GM19467 (cell line): ENCODE measurements around the gene RNF8.

Source experiments
- ATAC-seq: cut with Tn5 transposase; IDR thresholded peaks from one replicate; pipeline ENCODE4 v1.9.1; 2021; ENCODE audit warnings: mild to moderate bottlenecking, moderate library complexity; ENCODE audit not compliant: unreplicated experiment

RNF8 gene

GRCh38 chr6:37357288-37357687 is 3.5 kb downstream of the RNF8 start:
- ATAC-seq, result no peak

DNA sequence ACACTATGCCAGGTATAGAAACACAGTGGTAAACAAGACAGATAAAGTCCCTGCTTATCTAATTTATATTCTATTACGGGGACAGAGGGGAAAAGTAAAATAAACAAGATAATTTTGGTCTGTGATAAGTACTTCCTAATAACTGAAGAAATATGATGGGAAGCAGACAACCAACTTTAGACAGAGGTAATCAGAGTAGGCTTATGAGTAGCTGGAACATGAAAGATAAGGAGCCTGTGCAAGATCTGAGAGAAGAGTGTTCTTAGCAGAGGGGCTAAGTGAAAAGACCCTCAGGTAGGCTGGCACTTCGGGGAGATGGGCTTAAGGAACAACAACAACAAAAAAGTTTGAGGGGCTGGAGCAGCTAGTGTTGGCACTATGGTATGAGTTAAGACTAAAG is 4.1 kb downstream of the RNF8 start:
- ATAC-seq, result no peak

DNA sequence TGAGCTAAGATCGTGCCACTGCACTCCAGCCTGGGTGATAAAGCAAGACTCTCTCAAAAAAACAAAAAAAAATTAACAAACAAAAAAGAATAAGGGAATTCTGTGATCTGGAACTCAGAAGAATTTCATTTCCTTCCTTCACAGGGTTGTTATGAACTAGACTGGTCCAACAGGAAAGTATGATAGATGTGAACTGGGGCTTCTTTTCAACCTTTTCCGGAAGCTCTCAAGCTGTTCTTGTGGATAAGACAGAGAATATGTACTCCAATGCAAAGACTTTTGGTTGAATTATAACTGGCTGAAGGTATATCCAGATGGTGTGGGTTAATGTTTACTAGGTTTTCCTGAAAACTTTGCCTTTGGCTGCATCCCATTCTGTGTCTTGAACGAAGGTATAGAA is 5.3 kb downstream of the RNF8 start:
- ATAC-seq, result no peak

DNA sequence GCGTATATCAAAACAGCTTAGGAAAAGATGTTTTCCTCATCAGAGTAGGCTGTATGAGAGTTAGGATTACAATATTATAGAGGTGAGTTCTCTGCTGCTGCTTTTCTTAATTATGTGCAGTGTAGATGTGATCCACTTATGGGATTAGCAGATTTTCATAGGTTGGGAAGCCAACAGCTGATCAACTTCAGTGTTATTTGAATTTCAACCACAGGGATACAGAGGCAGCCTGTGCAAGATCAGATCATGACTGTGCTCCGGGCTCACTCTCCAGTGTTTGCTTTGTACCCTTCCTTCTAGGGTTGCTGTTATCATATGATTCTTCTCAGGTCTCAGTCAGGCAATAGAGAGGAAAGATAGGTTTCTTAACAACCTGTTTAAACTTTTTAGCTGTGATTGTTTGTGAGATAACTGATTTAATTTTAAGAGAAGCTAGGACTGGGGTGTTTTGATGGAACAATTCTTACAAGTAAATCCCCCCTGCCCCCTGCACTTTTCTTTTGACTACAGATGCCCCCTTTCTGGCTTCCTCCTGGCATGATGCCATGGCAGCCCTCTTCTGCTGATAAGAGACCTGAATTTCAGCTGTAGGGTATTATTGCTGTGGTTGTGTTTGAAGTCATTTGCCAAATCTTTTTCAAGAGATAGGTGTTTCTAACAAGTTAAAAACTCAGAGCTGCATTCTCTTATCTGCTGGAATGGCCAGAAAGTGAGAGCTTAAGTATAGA is 8.5 kb downstream of the RNF8 start:
- ATAC-seq, result no peak

DNA sequence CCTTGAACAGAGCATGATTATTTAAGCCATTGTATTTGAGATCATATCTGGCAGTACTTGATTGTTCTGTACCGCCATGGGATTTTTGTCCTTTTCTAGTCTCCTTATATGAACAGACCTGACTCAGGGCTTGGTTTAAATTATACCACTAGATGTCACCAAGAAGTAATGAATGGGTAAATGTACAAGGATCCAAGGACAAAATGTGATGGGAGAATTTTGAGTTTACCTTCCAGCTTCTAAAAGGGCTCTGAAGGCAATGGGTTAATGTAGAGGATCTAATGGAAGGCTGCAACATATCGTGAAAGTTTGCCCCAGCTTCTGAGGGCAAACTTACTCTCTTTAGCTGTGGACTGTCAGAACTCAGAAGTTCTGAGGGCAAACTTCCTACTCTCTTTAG is 12.0 kb downstream of the RNF8 start:
- no peak for ATAC-seq

DNA sequence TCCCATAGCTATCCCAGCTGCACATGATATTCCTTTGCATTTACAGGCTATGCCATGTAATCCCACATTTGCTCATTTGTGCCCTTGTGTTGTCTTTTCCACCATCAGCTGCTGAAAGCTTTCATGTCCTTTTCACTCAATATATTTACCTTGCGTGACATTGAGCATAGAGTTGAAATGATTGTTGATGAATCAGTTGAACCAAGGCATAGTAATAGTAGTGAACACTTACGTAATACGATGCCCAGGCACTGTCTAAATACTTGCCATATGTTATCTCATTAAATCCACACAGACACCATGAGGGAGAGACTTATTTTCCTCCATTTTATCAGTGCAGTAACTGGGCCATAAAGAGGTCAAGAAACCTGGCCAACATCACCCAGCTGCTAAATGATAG is 13.1 kb downstream of the RNF8 start:
- no peak for ATAC-seq

GRCh38 chr6:37368961-37369320 is 15.2 kb downstream of the RNF8 start:
- no peak for ATAC-seq

DNA sequence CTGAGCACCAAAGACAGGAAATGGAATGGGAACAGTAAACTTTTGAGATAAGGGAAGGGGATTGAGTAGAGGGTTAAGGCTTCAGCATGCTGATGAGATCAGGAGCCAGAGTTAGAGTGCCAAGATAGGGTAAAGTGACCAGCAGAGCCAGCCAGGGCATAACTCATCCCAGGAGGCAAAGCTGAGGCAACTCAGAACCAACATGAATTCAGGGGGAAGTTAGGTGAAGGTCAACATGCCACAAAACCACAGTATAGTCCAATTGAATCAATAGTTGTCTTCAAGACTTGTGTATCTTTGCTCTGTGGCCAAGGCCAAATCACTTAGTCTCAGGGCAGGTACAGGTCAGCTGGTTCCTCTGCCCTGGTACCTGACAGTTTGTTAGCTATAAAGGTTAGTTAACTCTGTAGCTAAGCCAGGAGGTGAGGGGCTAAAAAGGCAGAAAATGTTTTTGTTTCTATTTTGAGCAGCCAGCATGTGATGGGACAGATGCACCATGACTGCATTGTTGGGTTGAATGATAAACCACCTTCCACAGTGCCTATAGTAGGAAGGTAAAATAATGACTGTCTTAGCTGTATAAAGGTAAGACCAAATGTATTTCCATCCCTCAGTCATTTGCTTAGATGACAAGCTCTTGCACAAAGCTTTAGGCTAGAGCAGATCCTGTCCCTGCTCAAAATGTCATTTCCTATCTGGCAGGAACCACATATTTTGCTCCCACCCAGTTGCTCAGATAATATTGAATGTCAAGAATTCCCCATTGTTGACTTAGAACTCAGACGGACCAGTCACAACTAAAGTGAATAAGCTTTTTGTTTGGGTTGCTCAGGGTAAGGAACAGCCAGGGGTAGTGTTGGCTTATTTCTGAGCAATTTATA is 15.8 kb downstream of the RNF8 start:
- ATAC-seq, result no peak

GRCh38 chr6:37371154-37372083 is 17.6 kb downstream of the RNF8 start:
- no peak for ATAC-seq

DNA sequence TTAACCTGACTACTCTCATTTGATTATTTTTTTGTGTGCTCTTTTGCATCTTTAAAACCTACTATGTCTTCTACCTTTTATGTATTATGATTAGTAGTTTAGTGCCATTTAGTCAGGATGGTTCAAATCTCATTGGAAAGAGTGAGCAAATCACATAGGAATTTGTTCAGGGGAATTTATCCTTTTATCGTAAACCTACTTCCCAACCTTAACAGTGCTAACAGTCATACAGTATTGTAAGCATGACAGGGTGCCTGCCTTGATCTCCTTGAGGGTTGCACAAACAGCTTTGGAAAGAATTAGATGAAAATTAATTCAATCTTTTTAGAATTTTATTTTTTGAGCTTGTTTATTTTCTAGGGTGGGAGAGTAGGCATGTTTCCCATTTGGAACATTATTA is 18.3 kb downstream of the RNF8 start:
- ATAC-seq, result no peak

- ATAC-seq, result no peak
These were observed 20.2 kb downstream of the RNF8 start for GRCh38 chr6:37373822-37374471.

GRCh38 chr6:37375376-37375775 is 21.6 kb downstream of the RNF8 start:
- ATAC-seq, result no peak

DNA sequence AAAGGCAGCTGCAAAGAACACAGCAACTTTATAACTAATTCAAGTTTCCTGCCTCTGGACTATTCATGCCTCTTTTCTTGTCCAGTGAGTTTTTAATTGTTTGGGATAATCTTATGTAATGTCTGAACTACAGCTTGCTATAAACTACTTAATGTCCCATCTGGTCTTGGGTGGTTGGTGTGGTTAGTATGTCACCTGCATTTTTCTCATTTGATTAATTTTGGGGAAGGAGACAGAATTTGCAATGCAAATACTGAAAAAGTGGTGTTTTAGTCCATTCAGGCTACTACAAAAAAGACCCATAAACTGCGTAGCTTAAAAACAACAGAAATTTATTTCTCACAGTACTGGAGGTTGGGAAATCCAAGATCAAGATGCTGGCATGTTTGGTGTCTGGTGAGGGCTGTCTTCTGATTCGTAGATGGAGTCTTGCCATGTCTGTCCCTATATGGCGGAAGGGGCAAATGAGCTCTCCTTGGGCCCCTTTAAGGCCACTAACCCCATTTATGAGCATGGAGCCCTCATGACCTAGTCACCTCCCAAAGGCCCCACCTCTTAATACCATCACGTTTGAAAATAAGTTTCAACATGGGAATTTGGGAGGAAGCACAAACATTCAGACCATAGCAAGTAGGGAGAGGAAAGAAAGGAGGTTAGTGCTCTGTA is 22.4 kb downstream of the RNF8 start:
- no peak for ATAC-seq

DNA sequence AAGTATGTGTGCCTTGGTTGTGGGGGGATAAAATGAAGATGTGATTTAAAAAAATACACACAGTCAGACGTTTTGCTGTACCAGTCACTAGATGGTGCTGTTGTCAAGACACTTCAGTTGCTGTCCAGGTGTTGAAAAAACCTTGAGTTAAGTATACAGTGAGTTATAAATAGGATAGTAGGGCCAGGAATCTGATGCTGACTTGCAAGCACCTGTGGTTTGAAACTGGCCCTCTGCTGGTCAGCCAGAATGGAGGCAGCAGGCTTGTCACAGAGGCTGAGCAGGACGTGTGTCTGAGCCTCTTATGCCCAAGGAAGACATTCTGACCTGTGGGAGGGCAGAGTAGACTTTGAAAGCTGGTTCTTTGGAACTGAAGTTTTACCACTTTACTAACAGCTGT is 27.8 kb downstream of the RNF8 start:
- ATAC-seq, result no peak

- ATAC-seq, result no peak
These were observed 29.4 kb downstream of the RNF8 start for GRCh38 chr6:37382994-37383765.

- ATAC-seq, result no peak
These were observed 34.8 kb downstream of the RNF8 start for GRCh38 chr6:37388578-37388977.

DNA sequence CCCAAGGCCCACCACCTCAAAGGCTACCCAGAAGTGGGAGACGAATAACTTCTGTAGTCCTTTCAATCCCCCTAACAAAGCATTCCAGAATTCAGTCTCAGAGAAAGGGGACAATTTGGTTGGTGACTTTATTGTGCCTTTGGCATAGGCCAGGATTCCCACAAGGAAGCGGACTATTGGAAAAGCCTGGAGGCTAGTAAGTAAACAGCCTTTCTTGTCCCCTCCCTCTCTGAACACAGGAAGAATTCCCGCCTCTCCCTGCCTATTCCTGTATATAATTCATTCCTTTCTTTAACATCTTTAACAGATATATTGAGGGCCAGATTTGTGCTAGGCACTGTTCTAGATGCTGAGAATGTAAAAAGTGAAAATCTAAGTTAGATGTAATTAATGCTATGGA is 36.1 kb downstream of the RNF8 start:
- no peak for ATAC-seq

DNA sequence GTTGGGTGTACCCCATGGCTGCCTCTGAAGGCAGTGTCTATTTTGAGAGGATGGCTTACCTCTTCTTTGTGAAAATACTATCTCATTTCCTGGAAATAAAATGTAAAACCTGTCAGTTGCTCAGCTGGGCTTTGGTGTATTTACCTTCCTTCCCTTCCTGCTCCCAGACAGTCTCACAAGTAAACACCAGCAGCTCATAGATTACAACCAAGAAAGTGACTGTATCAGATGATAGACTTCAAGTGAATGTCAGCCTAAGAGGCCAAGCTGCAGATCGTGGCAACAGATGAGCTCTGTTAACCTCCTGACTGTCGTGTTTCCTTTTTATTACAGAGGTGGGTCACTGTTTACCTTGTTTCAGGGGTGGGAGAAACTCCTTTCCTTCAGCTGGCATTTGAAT is 37.3 kb downstream of the RNF8 start:
- ATAC-seq, result no peak

- ATAC-seq, result no peak
These were observed 39.0 kb downstream of the RNF8 start for GRCh38 chr6:37392821-37393220.
